MM.1S (cell line): Measurements from ENCODE around the gene LEF1.

Experiments used
- EZH2 ChIP-seq: fragments of 300-600 bp; sonication (generic); optimal IDR thresholded peaks from 2 replicates; pipeline ENCODE3; 2017; ENCODE audit warnings: low read depth, mild to moderate bottlenecking, antibody characterized with exemption, low read length, mixed read lengths
- EZH2phosphoT487 ChIP-seq: fragments of 300-600 bp; sonication (generic); IDR thresholded peaks from 2 replicates; pipeline ENCODE4 v1.6.1; 2018; ENCODE audit warnings: antibody characterized with exemption, low read length
- TF ChIP-seq, protein P1 (sequence below): fragments of 300-600 bp; sonication (generic); IDR thresholded peaks from 2 replicates; pipeline ENCODE4 v1.5.1; 2016; ENCODE audit warnings: antibody characterized with exemption, low read length, mixed read lengths

GRCh38 chr4:108070775-108071174 is 98.0 kb downstream of the LEF1 start:
- TF ChIP-seq, protein P1, sequence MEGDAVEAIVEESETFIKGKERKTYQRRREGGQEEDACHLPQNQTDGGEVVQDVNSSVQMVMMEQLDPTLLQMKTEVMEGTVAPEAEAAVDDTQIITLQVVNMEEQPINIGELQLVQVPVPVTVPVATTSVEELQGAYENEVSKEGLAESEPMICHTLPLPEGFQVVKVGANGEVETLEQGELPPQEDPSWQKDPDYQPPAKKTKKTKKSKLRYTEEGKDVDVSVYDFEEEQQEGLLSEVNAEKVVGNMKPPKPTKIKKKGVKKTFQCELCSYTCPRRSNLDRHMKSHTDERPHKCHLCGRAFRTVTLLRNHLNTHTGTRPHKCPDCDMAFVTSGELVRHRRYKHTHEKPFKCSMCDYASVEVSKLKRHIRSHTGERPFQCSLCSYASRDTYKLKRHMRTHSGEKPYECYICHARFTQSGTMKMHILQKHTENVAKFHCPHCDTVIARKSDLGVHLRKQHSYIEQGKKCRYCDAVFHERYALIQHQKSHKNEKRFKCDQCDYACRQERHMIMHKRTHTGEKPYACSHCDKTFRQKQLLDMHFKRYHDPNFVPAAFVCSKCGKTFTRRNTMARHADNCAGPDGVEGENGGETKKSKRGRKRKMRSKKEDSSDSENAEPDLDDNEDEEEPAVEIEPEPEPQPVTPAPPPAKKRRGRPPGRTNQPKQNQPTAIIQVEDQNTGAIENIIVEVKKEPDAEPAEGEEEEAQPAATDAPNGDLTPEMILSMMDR: no peak
- no peak for TF ChIP-seq EZH2
- no peak for TF ChIP-seq EZH2phosphoT487
